Esophagus mucosa (tissue), 1 donor: ENCODE results near the gene THSD4. TPM values are rescaled to one million over a fixed set of nuclear protein-coding genes. Genes with fewer than 3 reads are reported as not detected.
"Not testable (repeated sequence)": the region's sequence is repeated elsewhere in the genome, so short reads cannot be mapped to it uniquely, and the experiment has no call there.

ENCODE experiments used
- ATAC-seq: fragments of 200-7000 bp; cut with Tn5 transposase; one replicate; pipeline ENCODE4 v1.9.1; 2020
- total RNA-seq: library from RNA; stranded (reverse); gene quantifications from one replicate; pipeline ENCODE4 v1.2.4, GENCODE V29; 2023
- donor health status: DM: yes; HTN: yes; CAD: no.

The THSD4 gene
- total RNA-seq, 1 donor from 2014 or later = 121 TPM

- no peak for ATAC-seq
These were observed 35.8 kb downstream of the THSD4 start for GRCh38 chr15:71151081-71151480.

DNA sequence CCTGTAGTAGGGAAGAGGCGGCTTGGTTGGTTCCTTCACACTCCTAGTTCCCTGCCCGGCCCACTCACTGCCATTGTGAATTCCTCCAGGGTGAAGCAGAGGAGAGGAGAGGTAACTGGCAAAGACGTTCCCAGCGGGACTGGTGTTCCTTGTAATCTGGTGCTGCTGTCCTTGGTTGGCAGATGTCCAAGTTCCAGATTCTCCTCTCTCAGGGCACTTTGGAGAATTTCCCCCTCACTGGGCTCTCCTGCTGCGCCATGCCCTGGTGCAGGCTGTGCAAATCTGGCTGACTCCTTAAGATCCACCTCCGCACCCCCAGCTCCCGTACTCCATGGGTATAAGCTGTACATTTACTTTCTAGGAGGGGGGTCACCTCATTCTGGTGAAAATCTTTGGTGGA, 37.3 kb downstream of the THSD4 start:
- no peak for ATAC-seq

- no peak for ATAC-seq
These were observed 38.7 kb downstream of the THSD4 start for GRCh38 chr15:71153823-71154524.

DNA sequence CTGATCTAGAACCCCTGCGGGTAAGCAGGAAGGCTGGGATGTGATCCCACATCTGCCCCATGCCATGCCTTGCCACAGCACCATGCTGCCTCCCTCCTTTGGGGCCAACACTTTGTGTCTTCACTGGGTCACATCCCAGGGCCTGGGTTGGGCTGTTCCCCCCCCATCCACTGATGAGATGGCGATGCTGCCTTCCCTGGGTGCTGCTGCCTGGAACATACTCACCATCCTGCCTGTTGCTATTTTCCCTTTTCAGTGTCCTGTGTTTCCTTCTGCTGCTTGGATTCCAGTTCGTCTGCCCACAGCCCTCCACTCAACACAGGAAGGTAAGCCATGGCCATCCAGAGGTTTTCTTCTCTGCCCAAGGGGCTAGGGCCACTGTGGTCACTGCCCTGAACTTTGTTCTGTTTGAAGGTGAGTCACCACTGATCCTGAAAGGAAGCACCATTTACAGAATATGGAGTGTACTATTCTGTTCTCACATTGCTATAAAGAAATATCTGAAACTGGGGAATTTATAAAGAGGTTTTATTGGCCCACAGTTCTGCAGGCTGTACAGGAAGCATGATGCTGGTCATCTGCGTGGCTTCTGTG, 39.4 kb downstream of the THSD4 start:
- no peak for ATAC-seq

DNA sequence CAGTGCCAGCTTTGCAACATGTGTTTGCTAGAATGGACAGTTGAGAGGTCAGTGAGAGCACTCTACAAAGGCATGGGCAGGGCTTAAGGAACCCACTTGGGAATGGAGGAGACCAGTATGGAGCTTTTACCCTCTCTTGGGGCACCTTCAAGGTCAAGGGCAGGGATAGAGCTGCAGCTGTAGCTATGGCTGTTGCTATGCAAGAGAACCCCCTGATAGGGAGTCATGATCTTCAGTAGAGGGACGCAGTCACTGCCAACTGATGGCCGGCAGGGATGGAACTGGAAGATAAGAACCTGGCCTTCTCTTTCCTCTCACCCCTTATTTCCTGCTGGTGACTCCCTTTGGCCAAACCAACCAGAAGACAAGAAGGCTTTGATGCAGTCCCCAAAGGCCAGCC, 40.3 kb downstream of the THSD4 start:
- no peak for ATAC-seq

DNA sequence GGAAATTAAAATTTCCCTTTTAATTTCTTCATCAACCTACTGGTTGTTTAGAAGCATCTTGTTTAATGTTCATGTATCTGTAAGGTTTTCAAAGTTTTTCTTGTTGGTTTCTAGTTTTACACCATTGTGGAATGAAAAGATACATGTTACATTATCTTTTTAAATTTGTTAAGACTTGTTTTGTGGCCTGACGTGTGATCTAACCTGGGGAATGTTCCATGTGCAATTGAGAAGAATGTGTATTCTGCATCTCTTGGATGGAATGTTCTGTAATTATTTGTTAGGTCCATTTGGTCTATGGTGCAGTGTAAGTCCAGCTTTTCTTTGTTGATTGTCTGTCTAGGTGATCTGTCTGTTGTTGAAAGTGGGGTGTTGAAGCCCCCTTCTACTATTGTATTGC, 45.7 kb downstream of the THSD4 start:
- ATAC-seq = no peak

DNA sequence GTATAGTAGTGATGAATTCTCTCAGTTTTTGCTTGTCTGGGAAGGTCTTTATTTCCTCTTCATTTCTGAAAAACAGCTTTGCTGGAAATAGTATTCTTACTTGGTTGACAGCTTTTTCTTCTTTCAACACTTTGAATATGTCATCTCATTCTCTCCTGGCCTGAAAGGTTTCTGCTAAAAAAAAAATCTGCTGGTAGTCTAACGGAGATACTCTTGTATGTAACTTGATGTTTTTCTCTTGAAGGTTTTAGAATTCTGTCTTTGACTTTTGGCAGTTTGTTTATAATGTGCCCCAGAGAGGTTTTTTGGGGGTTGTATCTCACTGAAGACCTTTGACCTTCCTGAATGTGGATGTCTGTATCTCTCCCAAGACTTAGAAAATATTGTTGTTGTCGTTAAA, 47.0 kb downstream of the THSD4 start:
- no peak for ATAC-seq

DNA sequence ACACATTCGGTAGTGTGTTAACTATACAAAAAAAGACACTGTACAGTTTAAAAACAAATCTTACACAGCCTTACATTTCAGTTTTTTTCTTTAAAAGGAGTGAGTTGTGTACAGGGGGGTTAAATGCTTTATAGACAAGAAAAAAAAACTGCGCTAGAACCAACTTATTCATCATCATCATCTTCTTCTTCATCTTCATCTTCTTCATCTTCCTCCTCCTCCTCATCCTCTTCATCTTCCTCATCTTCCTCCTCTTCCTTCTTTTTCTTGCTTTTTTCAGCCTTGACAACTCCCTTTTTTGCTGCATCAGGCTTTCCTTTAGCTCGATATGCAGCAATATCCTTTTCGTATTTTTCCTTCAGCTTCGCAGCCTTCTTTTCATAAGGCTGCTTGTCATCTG, 49.3 kb downstream of the THSD4 start:
- ATAC-seq = not testable (repeated sequence)

DNA sequence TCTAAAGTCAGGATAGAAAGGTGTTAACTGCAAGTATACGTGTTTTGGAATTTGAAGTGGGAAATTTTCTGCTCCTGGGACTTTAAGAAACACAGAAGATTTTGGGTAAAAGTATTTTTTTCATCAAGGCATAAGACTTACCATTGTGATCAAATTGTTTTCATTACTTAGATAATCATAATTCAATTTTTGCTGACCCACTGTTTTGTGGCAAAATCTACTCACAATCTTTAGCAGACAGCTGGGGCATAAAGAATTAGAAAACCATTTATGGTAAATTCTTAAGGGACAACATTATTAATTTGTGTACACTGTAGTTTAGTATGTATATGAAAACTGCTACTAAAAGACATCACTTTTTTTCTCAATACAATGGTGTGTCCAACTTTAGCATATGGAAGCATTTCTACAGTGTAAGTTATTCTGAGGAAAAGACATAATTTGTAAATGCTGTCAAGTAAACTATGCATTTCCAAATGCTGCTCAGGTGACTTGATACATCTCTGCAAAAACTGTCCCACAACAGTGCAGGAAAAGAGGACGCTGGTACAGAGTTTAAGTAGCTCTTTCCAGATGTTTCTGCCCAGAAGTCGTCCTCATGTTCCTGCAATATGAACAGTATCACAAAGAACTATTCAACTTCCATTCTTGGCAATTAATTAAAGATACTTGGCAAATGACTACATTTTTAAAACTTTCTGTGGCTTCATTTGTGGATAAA, 52.3 kb downstream of the THSD4 start:
- no peak for ATAC-seq

DNA sequence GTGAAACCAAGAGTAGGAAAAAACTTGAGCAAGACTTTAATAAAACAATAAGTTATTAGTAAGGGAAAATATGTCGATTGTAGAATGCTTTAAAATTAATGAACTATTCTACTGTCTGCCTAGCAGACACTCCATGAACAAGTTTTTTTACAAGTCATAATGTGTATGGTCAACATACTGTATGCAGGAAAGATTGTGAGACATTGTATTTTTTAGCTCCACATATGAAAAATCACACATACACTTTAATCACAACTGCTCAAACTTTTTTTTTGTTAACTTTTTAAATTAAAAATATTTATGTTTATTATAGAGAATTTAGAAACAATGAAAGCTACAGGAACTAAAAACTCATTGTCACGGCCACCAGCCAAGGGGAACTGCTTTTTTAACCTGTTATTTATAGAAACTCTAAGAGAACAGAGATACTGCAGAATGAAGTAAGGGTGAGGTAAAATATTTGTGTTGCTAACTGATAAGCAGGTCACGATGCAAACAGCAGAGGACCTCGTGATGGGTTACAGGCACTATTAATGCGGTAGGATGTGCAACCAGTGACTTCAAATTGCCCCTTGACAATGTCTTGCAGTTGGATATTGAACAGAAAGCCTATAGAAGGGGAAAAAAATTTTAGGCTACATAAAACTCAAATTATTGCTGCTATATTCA, 53.0 kb downstream of the THSD4 start:
- no peak for ATAC-seq

DNA sequence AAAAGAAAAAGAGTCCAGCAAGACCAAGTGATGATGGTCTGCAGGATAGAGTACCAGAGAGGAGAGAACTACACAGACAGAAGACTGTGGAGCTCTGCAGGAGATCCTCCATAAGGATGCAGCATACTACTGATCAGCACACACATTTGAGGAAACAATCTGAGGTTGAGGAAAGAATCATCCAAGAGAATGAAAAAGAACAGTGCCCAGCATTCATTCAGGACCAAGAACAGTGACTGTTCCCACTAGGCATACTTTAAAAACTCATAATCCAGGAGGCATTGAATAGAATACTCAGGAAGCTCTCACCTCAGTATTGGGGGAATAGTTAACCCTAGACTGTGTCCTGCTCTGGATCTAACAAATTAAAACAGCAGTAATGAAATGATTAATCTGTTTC, 54.9 kb downstream of the THSD4 start:
- ATAC-seq = no peak

DNA sequence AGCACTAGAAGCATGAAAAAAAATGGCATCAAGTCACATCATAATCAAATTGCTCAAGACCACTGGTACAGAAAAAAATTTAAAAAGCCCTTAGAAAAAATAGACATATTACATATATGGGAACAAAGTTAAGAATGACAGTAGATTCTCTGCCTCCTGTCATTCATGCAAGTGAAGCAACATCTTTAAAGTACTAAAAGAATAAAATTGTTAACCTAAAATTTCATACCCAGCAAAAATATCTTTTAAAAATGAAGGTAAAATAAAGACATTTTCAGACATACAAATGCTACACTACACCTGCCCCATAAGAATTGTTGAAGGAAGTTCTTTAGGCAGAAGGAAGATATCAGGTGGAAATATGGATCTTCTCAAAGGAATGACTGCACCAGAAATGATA, 55.9 kb downstream of the THSD4 start:
- no peak for ATAC-seq

- ATAC-seq = not testable (repeated sequence)
These were observed 59.1 kb downstream of the THSD4 start for GRCh38 chr15:71174360-71174759.

GRCh38 chr15:71180986-71181853, 65.9 kb downstream of the THSD4 start:
- no peak for ATAC-seq

DNA sequence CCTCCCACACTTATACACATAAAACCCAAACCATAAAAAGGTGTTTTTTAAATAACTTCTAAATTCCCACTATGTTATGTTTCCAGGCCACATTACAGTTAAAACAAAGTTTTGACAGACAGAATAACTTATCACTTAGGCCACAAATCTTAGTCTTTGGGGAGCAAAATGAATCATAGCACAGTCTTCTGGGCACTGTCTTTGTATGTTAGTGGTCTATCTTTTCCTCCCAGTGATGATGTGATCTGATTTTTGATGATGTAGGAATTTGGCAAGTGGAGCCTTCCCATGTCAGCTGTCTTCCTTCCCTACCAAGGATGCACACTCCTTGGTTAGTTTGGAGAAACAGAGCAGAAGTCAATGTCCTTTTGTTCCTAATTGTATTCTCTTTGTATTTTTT, 67.3 kb downstream of the THSD4 start:
- no peak for ATAC-seq

DNA sequence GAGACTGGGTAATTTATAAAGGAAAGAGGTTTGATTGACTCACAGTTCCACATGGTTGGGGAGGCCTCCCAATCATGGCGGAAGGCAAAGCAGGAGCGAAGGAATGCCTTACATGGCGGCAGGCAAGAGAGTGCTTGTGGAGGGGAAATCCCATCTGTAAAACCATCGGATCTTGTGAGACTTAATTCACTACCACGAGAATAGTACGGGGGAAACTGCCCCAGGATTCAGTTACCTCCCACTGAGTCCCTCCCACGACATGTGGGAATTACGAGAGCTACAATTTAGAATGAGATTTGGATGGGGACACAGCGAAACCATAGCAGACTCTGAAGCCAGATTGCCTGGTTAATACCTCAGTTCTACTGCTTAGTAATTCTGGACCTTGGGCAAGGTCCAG, 67.8 kb downstream of the THSD4 start:
- ATAC-seq = no peak

DNA sequence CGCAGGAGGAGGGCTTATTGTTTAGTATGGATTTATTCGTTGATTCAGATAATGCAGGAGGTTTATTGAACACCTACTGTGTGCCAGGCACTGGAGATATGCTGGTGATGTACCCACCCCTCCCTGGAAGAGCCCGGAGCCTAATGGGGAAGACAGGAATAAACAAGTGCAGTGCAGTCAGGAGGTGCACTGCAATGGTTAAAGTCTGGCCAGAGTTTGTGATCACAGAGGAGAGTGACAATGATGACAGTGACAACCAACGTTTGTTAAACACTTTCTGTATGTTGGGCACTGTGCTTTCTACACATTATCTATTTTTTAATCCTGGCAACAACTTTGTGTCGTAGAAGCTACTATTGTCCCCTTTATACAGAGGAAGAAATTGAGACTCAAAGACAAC, 70.4 kb downstream of the THSD4 start:
- ATAC-seq = no peak

GRCh38 chr15:71186267-71186666, 71.0 kb downstream of the THSD4 start:
- no peak for ATAC-seq

DNA sequence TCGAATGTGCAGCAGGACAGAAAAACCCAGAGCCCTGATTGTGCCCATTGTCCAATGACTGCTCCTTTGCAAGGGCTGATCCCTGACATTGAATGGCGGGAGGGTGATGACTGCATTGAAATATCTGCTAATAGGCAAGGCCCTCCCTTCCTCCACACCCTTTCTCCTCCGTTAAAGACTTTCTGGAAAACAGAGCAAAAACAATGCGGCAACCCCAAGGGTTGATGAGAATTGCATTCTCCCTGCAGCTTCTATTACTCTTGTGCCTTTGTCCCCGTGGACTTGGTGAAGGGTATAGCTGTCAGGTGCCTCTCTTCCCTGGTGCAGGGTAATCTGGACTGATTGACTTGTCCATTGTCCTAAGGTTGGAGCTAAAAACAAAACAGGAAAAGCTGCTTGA, 71.8 kb downstream of the THSD4 start:
- no peak for ATAC-seq

GRCh38 chr15:71187526-71187925, 72.3 kb downstream of the THSD4 start:
- no peak for ATAC-seq

DNA sequence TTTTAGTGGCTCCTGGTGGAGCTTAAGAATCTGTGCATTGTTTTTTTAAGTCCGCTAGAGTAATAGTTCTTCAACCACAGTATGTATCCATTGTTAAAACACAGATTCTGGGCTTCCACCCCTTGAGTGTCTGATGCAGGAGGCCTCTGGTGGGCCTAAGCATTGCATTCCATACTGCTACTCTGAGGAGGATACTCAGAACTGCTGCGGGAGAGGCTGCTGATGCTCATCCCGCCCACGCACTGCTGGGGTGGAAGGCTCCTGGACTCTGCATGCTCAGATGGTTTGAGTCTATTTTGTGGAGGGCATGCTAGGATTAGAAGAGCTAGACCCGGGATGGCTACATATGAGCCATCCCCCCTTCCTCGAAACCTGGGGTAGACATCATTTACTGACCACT, 74.4 kb downstream of the THSD4 start:
- no peak for ATAC-seq

DNA sequence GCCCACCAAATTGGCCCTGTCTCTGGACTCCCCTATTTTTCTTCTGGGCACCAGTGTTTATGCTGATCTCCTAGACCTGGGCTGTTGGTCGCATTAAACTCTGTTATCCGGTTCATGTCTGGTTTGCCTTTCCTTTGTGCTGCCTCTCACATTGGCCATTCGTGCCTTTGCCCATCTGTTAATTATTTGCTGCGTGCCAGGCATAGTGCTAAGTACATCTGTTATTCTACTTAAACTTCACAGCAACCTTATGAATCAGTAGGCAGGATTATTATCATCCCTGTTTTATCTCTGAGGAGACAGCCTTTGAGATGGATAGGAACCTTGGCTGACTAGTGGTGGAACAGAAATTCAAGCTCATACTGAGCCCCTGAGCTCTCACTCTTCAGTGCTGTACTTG, 76.0 kb downstream of the THSD4 start:
- no peak for ATAC-seq

GRCh38 chr15:71192816-71193215, 77.5 kb downstream of the THSD4 start:
- ATAC-seq = no peak
